Stimulated activated CD4-positive, alpha-beta T cell treated with anti-CD3 and anti-CD28 coated beads, Interleukin-15, amount 100 ng/mL, for 24 hours (primary cell): ENCODE results near the gene ATP6V0A4.

Experiments used
- DNase-seq: peaks from one replicate; pipeline ENCODE4 v3.0.0-alpha.2; 2020

ATP6V0A4 gene

DNA sequence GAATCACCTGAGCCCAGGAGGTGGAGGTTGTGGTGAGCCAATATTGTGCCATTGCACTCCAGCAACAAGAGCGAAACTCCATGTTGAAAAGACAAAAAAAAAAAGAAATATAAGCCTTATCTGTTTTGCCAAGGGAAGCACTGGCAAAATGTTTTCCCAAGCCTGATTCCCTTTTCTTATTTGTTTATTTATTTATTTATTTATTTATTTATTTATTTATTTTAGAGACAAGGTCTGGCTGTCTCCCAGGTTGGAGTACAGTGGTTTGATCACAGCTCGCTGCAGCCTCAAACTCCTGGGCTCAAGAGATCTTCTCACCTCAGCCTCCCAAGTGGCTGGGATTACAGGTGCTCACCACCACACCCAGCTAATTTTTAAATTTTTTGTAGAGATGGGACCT lies 141.0 kb downstream of the ATP6V0A4 start:
- DNase-seq = no peak
